Kidney (tissue), 14 donors: ENCODE results near the gene FHOD3. TPM values are rescaled to one million over a fixed set of nuclear protein-coding genes. Genes with fewer than 3 reads are reported as not detected.

Experiments
- DNase-seq, 5 donors: peaks; one replicate each; pipeline ENCODE4 v3.0.0-alpha.2; 2013 to 2020
- FAIRE-seq: peaks from 2 replicates; lab custom pipeline; 2012; peaks lifted over from hg19 to GRCh38; lab: Jason Lieb, UNC
- H3K27ac ChIP-seq, 2 donors: one replicate each; pipeline ENCODE4 v1.7.0; 2013; ENCODE audit warnings: low read depth in 2 of 2, low read length in 2 of 2, inconsistent platforms in 1 of 2
- H3K27me3 ChIP-seq: one replicate; pipeline ENCODE4 v1.7.1; 2013; ENCODE audit warnings: low read length, inconsistent platforms; ENCODE audit not compliant: control insufficient read depth, insufficient read depth
- H3K36me3 ChIP-seq, 3 donors: one replicate each; pipeline versions ENCODE4 v1.7.0 to v1.7.1; 2013; ENCODE audit warnings: low read length in 3 of 3, control low read depth in 1 of 3, inconsistent platforms in 1 of 3; ENCODE audit not compliant: insufficient read depth in 3 of 3, control insufficient read depth in 2 of 3
- H3K4me1 ChIP-seq, 3 donors: one replicate each; pipeline versions ENCODE4 v1.7.0 to v1.7.1; 2013; ENCODE audit warnings: low read length in 3 of 3, inconsistent platforms in 1 of 3, low read depth in 1 of 3; ENCODE audit not compliant: control insufficient read depth in 2 of 3, insufficient read depth in 2 of 3
- H3K4me3 ChIP-seq, 3 donors: one replicate each; pipeline versions ENCODE4 v1.7.0 to v1.8.1; 2013; ENCODE audit warnings: low read length in 3 of 3, control low read depth in 1 of 3, inconsistent platforms in 1 of 3
- H3K9ac ChIP-seq, 3 donors: one replicate each; pipeline versions ENCODE4 v1.7.0 to v1.7.1; 2013; ENCODE audit warnings: low read length in 3 of 3, control low read depth in 1 of 3, inconsistent platforms in 1 of 3
- H3K9me3 ChIP-seq, 3 donors: one replicate each; pipeline versions ENCODE4 v1.7.0 to v1.7.1; 2013; ENCODE audit warnings: low read length in 3 of 3, control low read depth in 1 of 3, inconsistent platforms in 1 of 3; ENCODE audit not compliant: control insufficient read depth in 2 of 3, insufficient read depth in 1 of 3
- CTCF ChIP-seq: IDR thresholded peaks from 3 replicates; pipeline ENCODE4 v1.5.1; 2012; ENCODE audit warnings: mild to moderate bottlenecking, moderate library complexity, borderline replicate concordance; ENCODE audit not compliant: insufficient read depth; ENCODE audit errors: extremely low read depth
- intact Hi-C: fragments of 100-400 bp; cut with DNase I; formaldehyde crosslinking; loops from one replicate; pipeline ENCODE4 v1.11.1; 2022
- polyA plus RNA-seq: library from polyadenylated mRNA; stranded (reverse); fragments of 350-450 nt; fragmentation: Illumina TruSeq; extraction: RNeasy Lipid Tissue Mini Kit (QIAGEN cat#74804); gene quantifications from one replicate; pipeline ENCODE4 v1.2.3, GENCODE V29; 2014; ENCODE audit warnings: low read depth, low replicate concordance; ENCODE audit not compliant: insufficient read depth
- total RNA-seq: library from RNA; stranded (reverse); fragmentation: NEBNext Ultra II Directional; extraction: Animal tissue kit (Norgen Biotek cat#: 25700); gene quantifications from one replicate; pipeline ENCODE4 v1.2.1, GENCODE V29; 2021
- donor health status: control.
- donor health status: control.
- donor health status: control.
- donor health status: control.
- donor health status: control.
- donor health status: DM: yes; HTN: yes; CAD: no.
- donor health status: Normal renal cell carcinoma (clear cell type).

Gene FHOD3
- total and polyA plus RNA-seq, 2 donors from 2014 or later: 21.5 to 28.0 TPM

GRCh38 chr18:36274083-36274715 is 23.3 kb upstream of the FHOD3 start:
- H3K36me3 ChIP-seq: no peaks in the 10 kb centered on the region
- H3K9ac ChIP-seq: no peak overlapping the region
- no peak overlapping the region for H3K4me3 ChIP-seq
- no peak overlapping the region for H3K27ac ChIP-seq
- TF ChIP-seq CTCF: no peak
- no peak for FAIRE-seq
- H3K9me3 ChIP-seq: no peaks in the 10 kb centered on the region
- H3K27me3 ChIP-seq: no peaks in the 10 kb centered on the region
- no peak for DNase-seq
- intact Hi-C loops: no loop called here
- no peaks in the 10 kb centered on the region for H3K4me1 ChIP-seq

GRCh38 chr18:36275561-36275960 is 22.0 kb upstream of the FHOD3 start:
- TF ChIP-seq CTCF: no peak
- Histone ChIP-seq H3K9ac (no peak overlapping the region), H3K4me1 (no peaks in the 10 kb centered on the region), H3K27me3 (no peaks in the 10 kb centered on the region), H3K4me3 (no peak overlapping the region), H3K27ac (no peak overlapping the region), H3K36me3 (no peaks in the 10 kb centered on the region), H3K9me3 (no peaks in the 10 kb centered on the region)
- FAIRE-seq (no peak), DNase-seq (no peak)
- intact Hi-C loops: no loop called here

GRCh38 chr18:36279001-36279400 is 18.5 kb upstream of the FHOD3 start:
- no peaks in the 10 kb centered on the region for H3K36me3 ChIP-seq
- intact Hi-C loops: no loop called here
- no peaks in the 10 kb centered on the region for H3K27me3 ChIP-seq
- no peaks in the 10 kb centered on the region for H3K4me1 ChIP-seq
- no peak overlapping the region for H3K9ac ChIP-seq
- no peak overlapping the region for H3K4me3 ChIP-seq
- no peaks in the 10 kb centered on the region for H3K9me3 ChIP-seq
- no peak overlapping the region for H3K27ac ChIP-seq
- DNase-seq (no peak), FAIRE-seq (no peak)
- no peak for TF ChIP-seq CTCF

- Histone ChIP-seq H3K27me3 (no peaks in the 10 kb centered on the region), H3K27ac (no peak overlapping the region), H3K4me1 (peaks cover 0 to 3% (median 0%) of the 10 kb centered on the region in 3 donors), H3K9me3 (no peaks in the 10 kb centered on the region), H3K36me3 (no peaks in the 10 kb centered on the region), H3K9ac (no peak overlapping the region), H3K4me3 (no peak overlapping the region)
- intact Hi-C loops: loop anchor here (10.0 kb wide), 2 partner anchors 187 to 267 kb away; no protein-coding TSS in a partner anchor
- TF ChIP-seq CTCF: no peak
- DNase-seq (no peak), FAIRE-seq (no peak)
Observed at GRCh38 chr18:36281936-36282335, 15.6 kb upstream of the FHOD3 start.
